ENCODE data around the gene C11orf98. TPM values are rescaled to one million over a fixed set of nuclear protein-coding genes. Genes with fewer than 3 reads are reported as not detected.
A peak's percentile ranks its signal among the peaks of the same experiment; 100 is the strongest.

Gene C11orf98
- total and polyA plus RNA-seq, 2 of the 13 experiments (the other 11 are each of a cell fraction or from before 2014, with no cell fraction given), result 30.4 to 91.8 TPM

GRCh38 chr11:62621567-62622470 is 43.2 kb downstream of the C11orf98 start, which contains the start of gene B3GAT3 (continued):
- TF ChIP-seq, protein P1, sequence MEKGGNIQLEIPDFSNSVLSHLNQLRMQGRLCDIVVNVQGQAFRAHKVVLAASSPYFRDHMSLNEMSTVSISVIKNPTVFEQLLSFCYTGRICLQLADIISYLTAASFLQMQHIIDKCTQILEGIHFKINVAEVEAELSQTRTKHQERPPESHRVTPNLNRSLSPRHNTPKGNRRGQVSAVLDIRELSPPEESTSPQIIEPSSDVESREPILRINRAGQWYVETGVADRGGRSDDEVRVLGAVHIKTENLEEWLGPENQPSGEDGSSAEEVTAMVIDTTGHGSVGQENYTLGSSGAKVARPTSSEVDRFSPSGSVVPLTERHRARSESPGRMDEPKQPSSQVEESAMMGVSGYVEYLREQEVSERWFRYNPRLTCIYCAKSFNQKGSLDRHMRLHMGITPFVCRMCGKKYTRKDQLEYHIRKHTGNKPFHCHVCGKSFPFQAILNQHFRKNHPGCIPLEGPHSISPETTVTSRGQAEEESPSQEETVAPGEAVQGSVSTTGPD (CRISPR knock-in tag; IDR thresholded peaks at IDR 0.05), result no peak
- TF ChIP-seq ZFP90 (CRISPR knock-in tag; IDR thresholded peaks at IDR 0.05; ENCODE audit: borderline replicate concordance) (peak; percentile 82; the same call in 1 of the 2 replicates), TAF15 (IDR thresholded peaks at IDR 0.05; ENCODE audit: low read depth, low read length, poor library complexity, severe bottlenecking) (peak; percentile 98), NR2F6 (IDR thresholded peaks at IDR 0.05) (no peak), NR2F6 (CRISPR knock-in tag; IDR thresholded peaks at IDR 0.05) (0 out of 2 replicates have a peak, but pooled peaks have one; percentile 29), ZSCAN21 (CRISPR knock-in tag; IDR thresholded peaks at IDR 0.05; ENCODE audit: borderline replicate concordance) (peak; percentile 87; the same call in 1 of the 2 replicates), JUNB (CRISPR knock-in tag; IDR thresholded peaks at IDR 0.05; ENCODE audit: borderline replicate concordance) (no peak; the same call in 1 of the 2 replicates), SMAD9 (CRISPR knock-in tag; IDR thresholded peaks at IDR 0.05) (peak; percentile 92; the same call in 1 of the 2 replicates), FOXC1 (CRISPR knock-in tag; IDR thresholded peaks at IDR 0.05; ENCODE audit: borderline replicate concordance) (peak; percentile 96), ZBTB3 (CRISPR knock-in tag; IDR thresholded peaks at IDR 0.05; ENCODE audit: borderline replicate concordance, low read depth) (peak; percentile 93; the same call in 1 of the 2 replicates), EZH2 (conservative IDR thresholded peaks at IDR 0.05; ENCODE audit: low read depth, low read length) (no peak), ZNF792 (CRISPR knock-in tag; IDR thresholded peaks at IDR 0.05) (peak; percentile 83), MXD4 (CRISPR knock-in tag; IDR thresholded peaks at IDR 0.05) (peak; percentile 100), NCOR1 (IDR thresholded peaks at IDR 0.05; ENCODE audit: borderline replicate concordance, low read length) (peak; percentile 44; the same call in 1 of the 2 replicates), HNF4G (IDR thresholded peaks at IDR 0.05; ENCODE audit: borderline replicate concordance, low read depth, low read length) (0 out of 2 replicates have a peak, but pooled peaks have one; percentile 6), HNF4G (CRISPR knock-in tag; IDR thresholded peaks at IDR 0.05; ENCODE audit: borderline replicate concordance, low read depth) (no peak), ZNF768 (CRISPR knock-in tag; IDR thresholded peaks at IDR 0.05) (no peak), ZNF747 (CRISPR knock-in tag; IDR thresholded peaks at IDR 0.05; ENCODE audit: borderline replicate concordance) (peak; percentile 87), IRF9 (CRISPR knock-in tag; IDR thresholded peaks at IDR 0.05; ENCODE audit: borderline replicate concordance) (no peak), ZNF512 (CRISPR knock-in tag; IDR thresholded peaks at IDR 0.05) (no peak), RFXAP (CRISPR knock-in tag; IDR thresholded peaks at IDR 0.05; ENCODE audit: borderline replicate concordance) (peak; percentile 79; the same call in 1 of the 2 replicates), SIX4 (CRISPR knock-in tag; IDR thresholded peaks at IDR 0.05) (peak; percentile 36; the same call in 1 of the 2 replicates), TSC22D2 (CRISPR knock-in tag; IDR thresholded peaks at IDR 0.05; ENCODE audit: borderline replicate concordance) (peak; percentile 55; the same call in 1 of the 2 replicates), SOX5 (CRISPR knock-in tag; IDR thresholded peaks at IDR 0.05; ENCODE audit: borderline replicate concordance) (peak; percentile 57; the same call in 1 of the 2 replicates)
- TF ChIP-seq, protein P2, sequence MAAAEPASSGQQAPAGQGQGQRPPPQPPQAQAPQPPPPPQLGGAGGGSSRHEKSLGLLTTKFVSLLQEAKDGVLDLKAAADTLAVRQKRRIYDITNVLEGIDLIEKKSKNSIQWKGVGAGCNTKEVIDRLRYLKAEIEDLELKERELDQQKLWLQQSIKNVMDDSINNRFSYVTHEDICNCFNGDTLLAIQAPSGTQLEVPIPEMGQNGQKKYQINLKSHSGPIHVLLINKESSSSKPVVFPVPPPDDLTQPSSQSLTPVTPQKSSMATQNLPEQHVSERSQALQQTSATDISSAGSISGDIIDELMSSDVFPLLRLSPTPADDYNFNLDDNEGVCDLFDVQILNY (CRISPR knock-in tag; conservative IDR thresholded peaks at IDR 0.05), result peak; percentile 79

Measured in HepG2 (cell line).